SU-DHL-6 (cell line): ENCODE data around the gene CCDC66.

Experiments
- CTCF ChIP-seq: fragments of 200-600 bp; sonication (generic); IDR thresholded peaks from one replicate; pipeline ENCODE4 v1.5.1; 2017; ENCODE audit warnings: antibody characterized with exemption, mild to moderate bottlenecking, low read length, moderate library complexity; ENCODE audit not compliant: insufficient read depth, poor library complexity, severe bottlenecking
- EZH2phosphoT487 ChIP-seq: fragments of 200-600 bp; sonication (generic), shearing (Covaris generic); conservative IDR thresholded peaks from 2 replicates; pipeline ENCODE4 v1.6.1; 2018; ENCODE audit warnings: mild to moderate bottlenecking, antibody characterized with exemption, low read length, moderate library complexity, mixed read lengths

GRCh38 chr3:56630966-56631365 is 74.0 kb downstream of the CCDC66 start:
- TF ChIP-seq CTCF (no peak), EZH2phosphoT487 (no peak)
